Activated CD4-positive, alpha-beta T cell treated with anti-CD3 and anti-CD28 coated beads for 24 hours (primary cell): ENCODE measurements around the gene TPCN2.
"Not testable (repeated sequence)": the region's sequence is repeated elsewhere in the genome, so short reads cannot be mapped to it uniquely, and the experiment has no call there.

Experiments
- DNase-seq, 2 donors: peaks; one replicate each; pipeline ENCODE4 v3.0.0-alpha.2; 2020; ENCODE audit warnings: low read depth in 2 of 2

The TPCN2 gene

DNA sequence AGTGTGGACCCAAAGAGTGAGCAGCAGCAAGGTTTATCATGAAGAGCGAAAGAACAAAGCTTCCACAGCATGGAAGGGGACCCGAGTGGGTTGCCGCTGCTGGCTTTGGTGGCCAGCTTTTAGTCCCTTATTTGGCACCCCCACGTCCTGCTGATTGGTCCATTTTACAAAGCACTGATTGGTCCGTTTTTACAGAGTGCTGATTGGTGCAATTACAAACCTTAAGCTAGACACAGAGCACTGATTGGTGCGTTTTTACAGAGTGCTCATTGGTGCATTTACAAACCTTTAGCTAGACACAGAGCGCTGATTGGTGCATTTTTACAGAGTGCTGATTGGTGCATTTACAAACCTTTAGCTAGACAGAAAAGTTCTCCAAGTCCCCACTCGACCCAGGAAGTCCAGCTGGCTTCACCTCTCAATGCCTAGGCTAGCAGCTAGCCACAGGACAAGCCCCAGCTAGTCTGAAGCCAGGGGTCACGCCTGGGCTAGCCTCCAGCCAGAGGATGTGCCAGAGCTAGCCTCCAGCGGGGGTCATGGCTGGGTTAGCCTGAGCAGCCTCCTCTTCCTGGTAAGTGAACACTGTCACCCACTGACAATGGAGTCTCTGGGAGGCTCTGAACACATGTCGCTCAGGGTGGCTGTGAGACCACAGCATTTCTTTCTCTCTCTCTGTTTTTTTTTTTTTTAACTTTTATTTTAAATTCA, 100.8 kb downstream of the TPCN2 start:
- not testable (repeated sequence) for DNase-seq

DNA sequence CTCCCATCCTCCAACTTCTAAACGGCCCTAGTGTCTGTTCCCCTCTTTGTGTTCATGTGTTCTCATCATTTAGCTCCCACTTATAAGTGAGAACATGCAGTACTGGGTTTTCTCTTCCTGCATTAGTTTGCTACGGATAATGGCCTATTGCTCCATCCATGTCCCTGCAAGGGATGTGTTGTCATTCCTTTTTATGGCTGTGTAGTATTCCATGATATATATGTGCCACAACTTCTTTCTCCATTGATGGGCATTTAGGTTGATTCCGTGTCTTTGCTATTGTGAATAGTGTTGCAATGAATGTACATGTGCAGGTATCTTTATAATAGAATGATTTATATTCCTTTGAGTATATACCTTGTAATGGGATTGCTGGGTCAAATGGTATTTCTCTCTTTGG, 101.4 kb downstream of the TPCN2 start:
- no peak for DNase-seq

DNA sequence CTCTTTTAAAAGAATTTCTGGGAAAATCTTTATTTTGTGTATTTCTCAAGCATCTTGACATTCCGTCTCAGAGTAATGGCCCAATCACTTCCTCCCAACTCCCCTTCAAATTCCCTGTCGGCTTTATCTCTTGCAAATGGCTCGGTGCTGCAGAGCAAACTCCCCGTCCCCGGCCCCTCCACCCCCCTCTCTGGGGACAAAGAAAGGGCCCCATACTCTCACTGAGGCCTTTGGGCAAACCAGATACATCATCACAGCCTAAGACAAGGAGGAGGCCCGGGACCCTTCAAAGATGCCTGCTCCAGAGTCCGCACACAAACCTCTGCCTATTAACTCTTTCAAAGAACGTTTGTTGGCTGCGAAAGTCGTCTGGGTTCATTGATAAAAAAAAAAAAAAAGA, 103.1 kb downstream of the TPCN2 start:
- no peak for DNase-seq

DNA sequence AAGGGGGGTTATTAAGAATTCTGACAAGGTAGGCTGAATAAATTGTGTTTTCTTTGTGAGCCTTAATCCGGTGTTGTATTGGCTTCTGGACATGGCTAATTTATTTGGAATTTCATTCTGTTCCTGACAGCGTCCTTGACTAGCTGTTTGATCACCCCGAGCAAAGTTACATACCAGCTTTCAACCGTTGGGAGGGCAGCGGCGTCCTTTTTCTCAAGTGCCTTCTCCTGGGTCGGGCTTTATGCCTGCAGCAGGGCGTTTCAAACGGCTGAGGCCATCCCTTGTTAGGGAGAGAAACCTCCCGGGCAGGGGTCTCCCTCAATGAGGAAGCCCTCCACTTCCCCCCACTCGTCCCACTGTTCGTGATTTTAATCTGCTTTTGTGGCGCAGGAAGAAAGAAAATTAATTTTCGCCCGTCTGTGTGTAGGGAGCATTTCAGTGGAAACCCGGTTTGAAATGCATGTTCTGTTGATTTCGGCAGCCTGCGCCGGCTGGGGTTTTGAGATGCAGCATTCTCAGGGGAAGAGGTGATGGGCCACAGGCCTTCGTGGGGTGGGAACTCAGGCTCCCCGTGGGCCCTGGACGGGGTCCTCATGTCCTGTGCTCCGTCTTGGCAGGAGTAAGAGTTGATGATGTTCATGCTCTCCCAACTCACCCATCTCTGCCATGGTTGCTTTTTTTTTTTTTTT, 104.1 kb downstream of the TPCN2 start:
- no peak for DNase-seq

DNA sequence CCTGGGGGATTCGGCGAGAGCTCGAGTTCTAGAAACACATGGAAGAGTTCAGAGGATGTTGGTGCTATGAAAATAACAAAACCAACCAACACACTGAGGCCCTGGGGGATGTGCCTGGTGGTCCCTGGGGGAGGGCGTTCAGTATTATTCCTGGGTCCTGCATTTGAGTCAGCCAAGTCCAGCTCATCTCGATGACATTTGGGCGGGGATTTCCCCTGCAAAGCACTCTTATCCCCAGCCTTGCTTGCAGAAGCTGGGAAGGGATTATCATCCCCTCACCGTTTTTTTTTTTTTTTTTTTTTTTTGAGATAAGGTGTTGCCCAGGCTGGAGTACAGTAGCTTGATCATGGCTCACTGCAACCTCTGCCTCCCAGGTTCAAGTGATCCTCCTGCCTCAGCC, 104.9 kb downstream of the TPCN2 start:
- no peak for DNase-seq

DNA sequence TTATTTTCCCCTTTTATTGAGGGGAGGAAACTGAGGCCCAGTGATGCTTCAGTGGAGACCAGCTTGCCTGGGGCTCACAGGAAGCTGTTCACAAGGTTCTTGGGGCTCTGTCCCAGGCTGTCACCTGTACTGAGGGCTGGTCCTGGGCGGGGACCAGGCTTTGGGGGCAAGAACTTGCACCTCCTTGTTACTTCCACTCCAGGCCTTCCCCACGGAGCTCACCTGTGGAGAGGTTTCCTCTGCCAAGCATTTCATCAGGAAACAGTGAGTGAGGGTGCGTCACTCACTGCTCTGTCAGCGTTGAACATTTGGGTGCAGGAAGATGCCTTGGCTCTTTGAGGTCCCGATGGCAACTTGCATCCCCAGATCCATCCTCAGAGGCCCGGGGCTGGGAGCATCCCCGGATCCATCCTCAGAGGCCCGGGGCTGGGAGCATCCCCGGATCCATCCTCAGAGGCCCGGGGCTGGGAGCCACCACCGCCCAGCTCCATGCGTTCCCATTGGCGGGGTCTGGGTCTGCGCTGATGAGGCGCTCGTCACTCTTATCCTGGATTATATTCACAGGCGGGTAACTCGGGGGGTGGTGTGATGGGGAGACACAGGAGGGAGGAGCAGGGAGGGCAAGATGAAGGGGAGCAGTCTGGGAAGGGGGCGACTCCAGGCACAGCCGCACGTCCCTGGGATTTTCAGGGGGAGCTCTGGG, 105.6 kb downstream of the TPCN2 start:
- DNase-seq, result no peak

DNA sequence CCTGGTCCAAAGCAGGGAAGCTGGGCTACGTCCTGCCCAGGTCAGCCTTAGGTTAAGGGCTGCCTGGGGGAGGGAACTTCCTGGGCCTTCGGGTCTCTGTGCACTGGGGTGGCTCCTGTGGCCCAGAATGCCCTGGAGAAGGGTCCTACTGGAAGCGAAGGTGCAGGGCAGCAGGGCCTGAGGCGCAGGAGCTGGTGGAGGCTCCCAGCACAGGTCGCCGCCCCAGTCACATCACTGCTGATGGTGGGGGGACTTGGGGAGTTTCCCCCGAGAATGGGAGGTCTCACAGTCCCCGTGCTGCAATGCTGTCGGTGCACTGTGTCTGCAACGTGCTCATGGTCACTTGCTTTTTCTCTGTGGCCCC, 106.2 kb downstream of the TPCN2 start:
- DNase-seq, result no peak

DNA sequence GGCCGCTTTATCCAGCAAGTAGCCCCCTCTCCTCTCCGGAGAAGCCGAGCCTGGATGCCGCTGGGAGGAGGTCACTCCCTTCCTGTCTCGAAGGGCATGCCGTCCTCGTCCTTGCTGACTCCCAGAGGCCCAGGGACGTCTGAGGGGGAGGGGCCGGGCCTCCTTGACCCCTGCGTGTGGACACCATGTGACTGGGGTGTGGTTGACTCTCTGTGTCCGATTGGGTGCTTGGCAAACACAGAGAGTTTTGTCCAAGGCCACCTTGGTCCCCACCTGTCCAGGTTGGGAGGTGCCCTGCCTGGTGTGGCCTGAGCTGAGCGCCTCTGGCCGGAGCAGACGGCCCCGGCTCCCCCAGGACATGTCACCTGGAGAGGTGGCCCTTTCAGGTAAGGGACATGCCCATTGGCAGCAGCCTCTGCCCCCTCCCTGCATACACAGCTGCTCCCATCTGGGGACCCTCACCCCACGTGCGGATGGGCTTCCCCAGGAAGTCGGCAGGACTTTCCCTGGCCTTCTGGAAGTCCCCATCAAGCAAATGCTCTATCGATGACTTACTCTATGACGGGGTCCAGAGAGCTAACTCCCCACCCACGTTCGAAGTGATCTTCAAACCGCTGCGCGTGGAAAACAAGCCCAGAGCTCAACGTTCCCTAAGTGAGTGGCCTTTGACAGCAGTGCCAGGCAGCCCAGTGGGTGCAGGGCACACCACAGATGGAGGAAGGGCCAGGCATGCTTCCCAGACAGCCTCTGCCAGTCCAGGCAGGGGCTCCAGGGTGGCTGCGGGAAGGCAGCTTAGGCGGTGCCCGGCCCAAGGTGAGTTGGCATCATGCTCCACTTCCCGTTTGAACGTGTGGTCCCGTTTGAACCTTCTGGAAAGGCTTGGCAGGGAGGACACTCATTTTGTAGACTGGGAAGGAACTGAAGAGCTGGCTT, 106.8 kb downstream of the TPCN2 start, which contains the start of gene SMIM38:
Gene SMIM38 (plus strand): TSS at position 634 of the 933 bp plus-strand sequence. CDS start 1,912 bp downstream, outside the sequence.
- DNase-seq, result no peak

DNA sequence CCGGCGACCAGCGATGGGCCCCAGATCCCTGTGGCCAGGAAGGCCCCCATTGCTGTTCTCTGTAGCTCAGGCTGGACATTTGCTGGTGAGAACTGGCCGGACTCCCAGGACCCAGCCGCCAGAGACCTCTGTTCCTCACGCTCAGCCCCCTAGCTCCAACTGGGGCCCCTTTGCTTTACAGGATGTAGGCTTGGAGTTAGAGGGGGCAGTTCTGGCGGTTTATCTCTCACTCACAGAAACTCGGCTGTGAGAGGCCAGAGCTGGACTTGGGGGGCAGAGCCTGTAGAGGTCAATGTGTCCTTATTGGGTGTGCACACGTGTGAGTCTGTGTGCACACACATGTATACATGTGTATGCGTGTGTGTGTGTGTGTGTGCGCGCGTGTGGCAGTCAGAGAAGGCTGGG, 107.5 kb downstream of the TPCN2 start:
- no peak for DNase-seq

DNA sequence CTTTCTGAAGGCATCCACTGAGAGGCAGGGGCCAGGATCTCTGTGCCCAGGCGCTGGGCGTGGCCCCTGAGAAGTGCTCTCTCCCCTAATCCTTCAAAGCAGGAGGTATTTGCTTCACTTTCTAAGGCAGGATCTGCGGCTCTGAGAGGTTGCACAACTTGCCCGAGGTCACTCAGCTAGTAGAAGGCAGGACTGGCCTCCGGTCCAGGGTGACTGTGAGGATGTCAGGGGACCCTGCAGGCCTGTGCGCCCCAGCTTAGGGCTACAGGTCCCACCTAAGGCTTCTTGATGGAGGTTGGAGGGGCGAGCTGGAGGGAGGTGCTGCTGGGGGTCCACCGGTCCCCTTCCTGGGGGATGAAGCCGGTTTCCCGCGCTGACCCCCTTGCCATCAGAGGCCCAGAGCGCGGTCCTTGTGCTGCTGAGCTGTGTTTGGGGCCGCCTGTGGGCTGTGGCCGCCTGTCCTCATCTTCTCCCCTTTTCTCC, 108.0 kb downstream of the TPCN2 start:
- no peak for DNase-seq

DNA sequence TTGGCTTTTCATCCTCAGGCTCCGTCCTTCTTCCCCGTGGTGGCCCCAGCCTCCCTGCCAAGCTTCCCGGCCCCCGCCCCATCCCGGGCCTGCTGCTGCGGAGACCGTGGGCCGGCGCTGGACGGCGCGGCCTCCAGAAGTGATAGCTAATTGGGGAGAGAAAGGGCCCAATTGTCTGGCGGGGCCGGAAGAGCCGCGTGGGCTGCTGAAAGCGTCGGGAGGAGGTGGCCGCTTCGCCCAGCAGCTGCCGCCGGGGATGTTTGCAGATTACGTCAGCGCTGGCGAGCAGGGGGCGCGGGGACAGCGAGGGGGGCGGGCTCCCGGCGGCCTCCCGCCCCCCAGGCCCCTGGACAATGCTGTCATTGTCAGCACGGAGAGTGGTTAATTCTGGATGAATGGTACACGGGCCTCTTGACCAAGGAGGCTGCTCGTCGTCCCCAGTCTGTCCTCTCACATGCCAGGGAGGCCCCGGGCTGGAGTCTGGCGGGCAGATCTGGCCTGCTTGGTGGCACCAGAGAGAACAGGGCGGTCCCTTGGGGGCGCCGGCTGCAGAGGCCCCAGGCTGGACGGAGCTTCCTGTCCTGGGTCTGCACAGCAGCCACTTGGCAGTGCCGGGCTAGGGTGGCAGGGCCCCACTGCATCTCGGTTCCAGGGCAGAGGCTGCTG, 108.6 kb downstream of the TPCN2 start:
- no peak for DNase-seq

DNA sequence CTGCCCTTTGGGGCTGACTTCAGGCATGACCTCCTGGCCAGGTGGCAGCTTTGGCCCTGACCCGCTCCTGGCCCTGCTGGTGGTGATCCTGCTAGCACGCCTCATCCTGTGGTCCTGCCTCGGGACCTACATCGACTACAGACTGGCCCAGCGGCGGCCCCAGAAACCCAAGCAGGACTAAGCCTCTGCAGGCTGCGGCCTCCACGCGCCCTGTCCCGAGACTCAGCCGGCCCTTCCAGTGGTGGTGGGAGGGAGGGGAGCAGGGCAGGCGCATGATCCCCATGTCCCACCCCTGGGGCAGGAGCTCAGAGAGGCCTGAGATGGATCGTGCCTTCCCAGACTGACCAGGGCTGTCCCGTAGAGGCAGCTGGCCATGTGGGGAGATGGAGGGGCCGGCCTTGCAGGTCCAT, 109.1 kb downstream of the TPCN2 start:
- no peak for DNase-seq

DNA sequence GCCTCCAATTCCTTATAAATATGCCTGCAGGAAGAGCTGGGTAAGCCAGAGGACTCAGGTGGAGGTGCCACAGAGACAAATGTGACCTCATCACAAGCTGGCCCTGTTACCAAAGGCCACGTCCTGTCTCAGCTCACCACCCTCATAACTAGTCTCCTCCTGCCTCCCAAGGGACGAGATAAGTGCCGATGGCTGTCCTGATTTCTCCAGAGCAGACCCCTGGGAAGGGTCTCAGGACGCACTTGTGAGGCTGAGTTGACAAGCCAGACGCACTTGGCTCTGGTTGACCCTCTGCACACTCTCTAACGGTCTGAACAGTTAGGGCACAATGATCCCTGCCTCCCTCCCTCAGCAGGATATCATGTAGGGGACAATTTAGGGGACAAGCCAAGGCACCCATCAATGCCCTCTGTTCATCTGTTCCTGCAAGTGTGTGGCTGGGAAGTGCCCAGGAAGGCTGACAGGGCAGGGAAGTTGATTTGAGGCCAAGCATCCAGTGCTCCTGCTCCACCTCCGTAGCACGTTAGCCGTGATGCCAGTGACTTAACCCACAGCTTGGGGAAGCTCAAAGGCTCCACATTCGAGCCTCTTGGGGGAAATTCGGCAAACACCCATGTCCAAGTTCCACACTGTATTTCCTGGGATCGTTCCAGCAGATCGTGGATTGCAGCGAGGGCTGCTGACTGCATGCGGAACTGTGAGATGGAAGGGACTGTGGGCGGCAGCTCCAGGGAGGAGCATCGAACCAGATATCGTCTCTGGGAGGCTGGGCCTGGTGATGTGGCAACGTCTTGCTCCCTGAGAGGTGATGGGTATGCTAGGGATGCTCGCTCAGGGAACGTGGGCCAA, 109.8 kb downstream of the TPCN2 start:
- DNase-seq, result no peak

DNA sequence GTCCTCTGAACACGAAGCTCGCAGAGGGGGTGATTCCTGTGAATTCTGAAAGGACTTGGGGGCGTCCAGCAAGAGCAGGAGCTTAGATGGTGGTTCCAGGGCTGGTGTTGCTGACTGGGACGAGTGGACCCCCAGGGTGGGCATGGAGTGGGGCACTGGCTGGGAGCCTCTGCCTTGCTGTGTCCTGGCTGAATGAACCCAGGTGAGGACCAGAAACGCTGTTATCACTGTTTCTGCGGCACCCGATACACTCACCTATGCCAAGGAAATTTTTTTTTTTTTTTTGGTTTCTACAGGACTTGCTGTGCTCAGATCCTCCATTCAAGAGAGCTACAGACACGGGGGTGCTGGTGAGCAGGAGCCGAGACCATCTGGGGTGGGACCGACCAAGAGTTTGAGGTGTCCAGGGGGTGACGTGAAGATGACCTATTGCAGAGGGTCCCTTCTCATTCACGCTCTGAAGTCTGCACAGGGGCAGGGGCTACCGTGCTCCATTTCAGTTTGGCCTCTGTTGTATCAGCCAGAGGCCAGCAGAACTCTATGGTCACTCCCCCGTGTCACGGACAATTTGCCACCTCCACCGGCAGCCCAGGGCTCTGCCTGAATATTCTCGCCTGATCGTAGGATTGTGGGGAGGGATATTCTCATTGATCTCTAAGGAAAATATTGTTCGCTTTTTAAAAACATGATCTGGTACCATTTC, 110.6 kb downstream of the TPCN2 start:
- no peak for DNase-seq

DNA sequence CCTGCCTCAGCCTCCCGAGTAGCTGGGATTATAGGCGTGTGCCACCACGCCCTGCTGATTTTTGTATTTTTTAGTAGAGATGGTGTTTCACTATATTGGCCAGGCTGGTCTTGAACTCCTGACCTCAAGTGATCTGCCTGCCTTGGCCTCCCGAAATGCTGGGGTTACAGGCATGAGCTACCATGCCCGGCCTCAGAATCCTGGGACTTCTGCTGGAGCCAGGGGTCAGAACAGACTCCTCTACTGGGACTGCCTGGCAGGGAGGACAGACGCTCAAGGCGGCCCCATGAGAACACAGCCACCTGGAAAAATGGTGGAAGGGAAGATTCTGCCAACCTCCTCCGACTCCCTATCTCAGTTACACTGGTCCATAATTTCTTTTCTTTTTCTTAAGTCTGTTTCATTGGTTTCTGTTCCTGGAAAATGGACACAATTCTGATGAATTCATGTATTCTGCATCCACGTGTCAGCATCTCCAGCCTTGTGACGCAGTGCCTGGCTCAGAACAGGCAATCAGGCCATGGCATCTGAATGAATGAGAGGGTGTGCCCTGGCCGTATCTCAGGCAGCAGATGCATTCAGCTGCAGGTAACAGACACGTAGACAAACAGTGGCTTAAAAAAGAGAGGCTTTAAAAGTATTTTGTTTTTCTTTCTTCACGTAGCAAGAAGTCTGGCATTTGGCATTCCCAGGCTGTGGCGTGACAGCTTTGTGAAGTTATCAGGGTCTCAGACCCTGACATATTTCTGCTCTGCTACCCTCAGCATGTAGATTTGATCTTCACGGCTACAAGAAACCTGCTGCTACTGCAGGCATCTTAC, 111.8 kb downstream of the TPCN2 start:
- no peak for DNase-seq

DNA sequence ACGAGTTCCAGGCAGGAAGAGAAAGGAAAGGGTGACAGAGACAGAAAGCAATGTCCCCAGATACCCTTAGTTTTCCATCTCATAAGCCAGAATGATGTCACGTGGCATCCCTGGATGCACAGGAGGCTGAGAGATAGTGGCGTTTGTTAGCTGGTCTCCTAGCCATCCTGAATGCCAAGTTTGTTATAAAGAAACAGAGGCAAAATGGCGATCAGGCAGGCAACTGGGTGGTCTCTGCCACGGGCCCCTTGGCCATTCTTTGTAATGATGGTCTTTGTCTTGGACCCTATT, 112.3 kb downstream of the TPCN2 start:
- DNase-seq, result no peak

DNA sequence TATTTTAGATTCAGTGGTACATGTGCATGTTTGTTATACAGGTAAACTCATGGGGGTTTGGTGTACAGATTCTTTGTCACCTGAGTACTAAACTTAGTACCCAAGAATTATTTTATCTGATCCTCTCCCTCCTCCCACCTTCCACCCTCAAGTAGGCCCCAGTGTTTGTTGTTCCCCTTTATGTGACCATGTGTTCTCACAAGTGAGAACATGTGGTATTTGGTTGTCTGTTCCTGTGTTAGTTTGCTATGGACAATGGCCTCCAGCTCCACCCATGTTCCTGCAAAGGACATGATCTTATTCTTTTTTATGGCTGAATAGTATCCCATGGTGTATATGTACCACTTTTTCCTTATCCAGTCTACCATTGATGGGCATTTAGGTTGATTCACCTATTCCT, 113.8 kb downstream of the TPCN2 start:
- DNase-seq, result no peak

DNA sequence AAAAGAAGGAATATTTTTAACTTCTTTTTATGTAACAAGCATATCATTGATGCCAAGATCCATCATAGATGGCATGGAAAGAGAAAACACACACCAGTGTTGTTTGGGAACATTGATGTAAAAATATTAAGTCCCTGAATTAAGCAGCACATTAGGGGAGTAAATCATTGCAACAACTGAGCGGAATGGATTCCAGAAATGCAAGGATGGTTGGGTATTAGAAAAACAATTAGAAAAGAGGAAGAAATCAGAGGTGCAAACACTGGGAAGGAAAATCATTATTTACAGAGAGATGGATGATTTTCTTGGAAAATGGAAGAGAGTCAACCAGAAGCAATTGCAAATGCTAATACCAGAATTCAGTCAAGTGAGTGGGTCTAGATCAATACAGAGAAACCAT, 115.1 kb downstream of the TPCN2 start:
- DNase-seq, result no peak

DNA sequence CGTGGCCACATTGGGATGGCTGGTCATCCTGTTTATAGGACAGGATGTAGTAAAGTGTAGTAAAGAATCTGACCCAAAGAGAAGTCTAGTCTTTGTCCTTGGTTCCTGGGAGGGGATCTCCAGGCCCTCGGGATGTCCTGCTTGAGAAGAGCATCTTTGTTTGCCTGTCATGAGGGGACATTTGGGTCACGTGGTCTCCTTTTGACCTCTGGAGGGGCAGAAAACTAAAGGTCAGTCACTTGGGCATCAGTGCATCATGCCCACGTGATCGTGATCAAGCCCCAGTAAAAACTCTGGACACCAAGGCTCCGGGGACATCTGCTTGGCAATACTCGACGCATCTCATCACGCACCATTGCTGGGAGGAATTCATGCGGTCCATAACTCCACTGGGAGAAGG, 116.1 kb downstream of the TPCN2 start:
- DNase-seq, result no peak
